ENCODE data around the gene FAF1.
"Not testable (repeated sequence)": the region's sequence is repeated elsewhere in the genome, so short reads cannot be mapped to it uniquely, and the experiment has no call there.

FAF1 gene

GRCh38 chr1:50901872-50902271 is 58.2 kb downstream of the FAF1 start:
- no peak for DNase-seq

GRCh38 chr1:50898773-50899172 is 61.3 kb downstream of the FAF1 start:
- no peak for DNase-seq

GRCh38 chr1:50894340-50894739 is 65.7 kb downstream of the FAF1 start:
- no peak for DNase-seq

GRCh38 chr1:50893466-50893865 is 66.6 kb downstream of the FAF1 start:
- no peak for DNase-seq

GRCh38 chr1:50887555-50887954 is 72.5 kb downstream of the FAF1 start:
- DNase-seq = not testable (repeated sequence)

- no peak for DNase-seq
Measured at GRCh38 chr1:50880373-50880772, 79.7 kb downstream of the FAF1 start.

- no peak for DNase-seq
Measured at GRCh38 chr1:50879137-50879536, 80.9 kb downstream of the FAF1 start.

- no peak for DNase-seq
Measured at GRCh38 chr1:50878434-50878833, 81.6 kb downstream of the FAF1 start.

- no peak for DNase-seq
Measured at GRCh38 chr1:50877641-50878040, 82.4 kb downstream of the FAF1 start.

GRCh38 chr1:50873458-50874187 is 86.4 kb downstream of the FAF1 start:
- peak; percentile 12 to 69 (median 44) for DNase-seq

- DNase-seq = not testable (repeated sequence)
Measured at GRCh38 chr1:50864845-50865244, 95.2 kb downstream of the FAF1 start.

GRCh38 chr1:50861772-50862171 is 98.3 kb downstream of the FAF1 start:
- DNase-seq = no peak

- no peak for DNase-seq
Measured at GRCh38 chr1:50860702-50861101, 99.4 kb downstream of the FAF1 start.

GRCh38 chr1:50860256-50860655 is 99.8 kb downstream of the FAF1 start:
- no peak for DNase-seq

GRCh38 chr1:50859657-50860056 is 100.4 kb downstream of the FAF1 start:
- no peak for DNase-seq

- no peak for DNase-seq
Measured at GRCh38 chr1:50858761-50859160, 101.3 kb downstream of the FAF1 start.

- DNase-seq = no peak
Measured at GRCh38 chr1:50857702-50858101, 102.4 kb downstream of the FAF1 start.

- no peak for DNase-seq
Measured at GRCh38 chr1:50853325-50853724, 106.7 kb downstream of the FAF1 start.

- no peak for DNase-seq
Measured at GRCh38 chr1:50852889-50853288, 107.2 kb downstream of the FAF1 start.

- no peak for DNase-seq
Measured at GRCh38 chr1:50851466-50851865, 108.6 kb downstream of the FAF1 start.

GRCh38 chr1:50851034-50851433 is 109.0 kb downstream of the FAF1 start:
- no peak for DNase-seq

GRCh38 chr1:50847303-50847702 is 112.8 kb downstream of the FAF1 start:
- DNase-seq = no peak

- DNase-seq = no peak
Measured at GRCh38 chr1:50846224-50846839, 113.7 kb downstream of the FAF1 start.

- no peak for DNase-seq
Measured at GRCh38 chr1:50841791-50842387, 118.2 kb downstream of the FAF1 start.
